NCI-H510A (cell line): Measurements from ENCODE around the gene LGALS1.
A peak's percentile ranks its signal among the peaks of the same experiment; 100 is the strongest.

ENCODE experiments used
- DNase-seq: peaks from one replicate; lab custom pipeline; 2025; lab: John Stamatoyannopoulos, UW

Gene LGALS1

GRCh38 chr22:37662039-37662438 lies 13.4 kb upstream of the LGALS1 start:
- DNase-seq = no peak

GRCh38 chr22:37663521-37664140 lies 11.8 kb upstream of the LGALS1 start:
- DNase-seq = no peak

- no peak for DNase-seq
Observed at GRCh38 chr22:37664249-37665101, 11.0 kb upstream of the LGALS1 start.

- no peak for DNase-seq
Observed at GRCh38 chr22:37665487-37665886, 9.9 kb upstream of the LGALS1 start.

- DNase-seq = no peak
Observed at GRCh38 chr22:37669586-37669985, 5.8 kb upstream of the LGALS1 start.

- no peak for DNase-seq
Observed at GRCh38 chr22:37672206-37672919, 3.1 kb upstream of the LGALS1 start.

- DNase-seq = no peak
Observed at GRCh38 chr22:37672920-37673455, 2.4 kb upstream of the LGALS1 start.

- DNase-seq = no peak
Observed at GRCh38 chr22:37674248-37674647, 1.2 kb upstream of the LGALS1 start.

GRCh38 chr22:37675930-37676735 lies 697 bp downstream of the LGALS1 start:
- DNase-seq = no peak

- DNase-seq = peak; percentile 55
Observed at GRCh38 chr22:37676736-37677492, 1.5 kb downstream of the LGALS1 start.

- DNase-seq = no peak
Observed at GRCh38 chr22:37677493-37677974, 2.1 kb downstream of the LGALS1 start.

- no peak for DNase-seq
Observed at GRCh38 chr22:37678372-37678771, 2.9 kb downstream of the LGALS1 start.

- DNase-seq = no peak
Observed at GRCh38 chr22:37679670-37680069, 4.2 kb downstream of the LGALS1 start.

- no peak for DNase-seq
Observed at GRCh38 chr22:37680191-37680851, 4.9 kb downstream of the LGALS1 start.

GRCh38 chr22:37681001-37681424 lies 5.6 kb downstream of the LGALS1 start:
- no peak for DNase-seq

GRCh38 chr22:37681556-37682049 lies 6.2 kb downstream of the LGALS1 start:
- peak; percentile 14 for DNase-seq

- DNase-seq = no peak
Observed at GRCh38 chr22:37684803-37685615, 9.6 kb downstream of the LGALS1 start.

GRCh38 chr22:37686002-37686982 lies 10.9 kb downstream of the LGALS1 start, which contains the start of gene NOL12:
NOL12 (plus strand) TSS chr22:37686343; CDS start chr22:37686393, 50 bp downstream.
- DNase-seq = peak; percentile 65
